ENCODE data around the gene ITLN1.

GRCh38 chr1:160916666-160917065 lies 31.7 kb upstream of the ITLN1 start:
- TF ChIP-seq EP300 (conservative IDR thresholded peaks at IDR 0.05; ENCODE audit: poor library complexity, severe bottlenecking): no peak
- no peak for TF ChIP-seq TAF1 (IDR thresholded peaks at IDR 0.05; ENCODE audit: low read depth)
- TF ChIP-seq POLR2AphosphoS5 (IDR thresholded peaks at IDR 0.05): no peak
- TF ChIP-seq CTCF (IDR thresholded peaks at IDR 0.05; ENCODE audit: poor library complexity, severe bottlenecking): no peak
- no peak for TF ChIP-seq REST (IDR thresholded peaks at IDR 0.05; ENCODE audit: borderline replicate concordance)
- TF ChIP-seq RAD21 (conservative IDR thresholded peaks at IDR 0.05): no peak
- no peak for TF ChIP-seq EZH2 (IDR thresholded peaks at IDR 0.05; ENCODE audit: borderline replicate concordance, insufficient read depth, low read length, poor library complexity, severe bottlenecking)
